ENCODE measurements around the gene CABLES1. TPM values are rescaled to one million over a fixed set of nuclear protein-coding genes. Genes with fewer than 3 reads are reported as not detected.

Gene CABLES1
- polyA plus RNA-seq, 1 donor (not counting 4 experiments of a cell fraction or from before 2014, with no cell fraction given) = 1.00 TPM

- no peak for TF ChIP-seq EZH2 (IDR thresholded peaks at IDR 0.05; ENCODE audit: low read length)
- TF ChIP-seq, protein P1, sequence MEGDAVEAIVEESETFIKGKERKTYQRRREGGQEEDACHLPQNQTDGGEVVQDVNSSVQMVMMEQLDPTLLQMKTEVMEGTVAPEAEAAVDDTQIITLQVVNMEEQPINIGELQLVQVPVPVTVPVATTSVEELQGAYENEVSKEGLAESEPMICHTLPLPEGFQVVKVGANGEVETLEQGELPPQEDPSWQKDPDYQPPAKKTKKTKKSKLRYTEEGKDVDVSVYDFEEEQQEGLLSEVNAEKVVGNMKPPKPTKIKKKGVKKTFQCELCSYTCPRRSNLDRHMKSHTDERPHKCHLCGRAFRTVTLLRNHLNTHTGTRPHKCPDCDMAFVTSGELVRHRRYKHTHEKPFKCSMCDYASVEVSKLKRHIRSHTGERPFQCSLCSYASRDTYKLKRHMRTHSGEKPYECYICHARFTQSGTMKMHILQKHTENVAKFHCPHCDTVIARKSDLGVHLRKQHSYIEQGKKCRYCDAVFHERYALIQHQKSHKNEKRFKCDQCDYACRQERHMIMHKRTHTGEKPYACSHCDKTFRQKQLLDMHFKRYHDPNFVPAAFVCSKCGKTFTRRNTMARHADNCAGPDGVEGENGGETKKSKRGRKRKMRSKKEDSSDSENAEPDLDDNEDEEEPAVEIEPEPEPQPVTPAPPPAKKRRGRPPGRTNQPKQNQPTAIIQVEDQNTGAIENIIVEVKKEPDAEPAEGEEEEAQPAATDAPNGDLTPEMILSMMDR (optimal IDR thresholded peaks at IDR 0.05 in 1 of 3, IDR thresholded peaks at IDR 0.05 in 1 of 3, conservative IDR thresholded peaks at IDR 0.05 in 1 of 3; ENCODE audit: extremely low read depth in 1 of 3, insufficient read depth in 2 of 3, low read length in 3 of 3) = no peak
- Histone ChIP-seq H3K9ac (ENCODE audit: control insufficient read depth, extremely low read depth, insufficient read depth, low read length) (no peak overlapping the region), H2AFZ (ENCODE audit: control insufficient read depth, low read length) (peak overlapping the region; percentile 75), H3K4me3 (ENCODE audit: control insufficient read depth in 2 of 3, extremely low read depth in 1 of 3, insufficient read depth in 2 of 3, low read depth in 1 of 3, low read length in 3 of 3) (no peak overlapping the region), H4K20me1 (ENCODE audit: control insufficient read depth, extremely low read depth, insufficient read depth, low read length) (no peaks in the 10 kb centered on the region), H3K27ac (ENCODE audit: control insufficient read depth, insufficient read depth, low read length) (peak overlapping the region; percentile 38), H3K9me3 (ENCODE audit: control insufficient read depth, low read depth, low read length) (no peaks in the 10 kb centered on the region), H3K27me3 (ENCODE audit: control insufficient read depth, extremely low read depth, insufficient read depth, low read length) (no peaks in the 10 kb centered on the region), H3K36me3 (ENCODE audit: control insufficient read depth in 2 of 2, extremely low read depth in 1 of 2, insufficient read depth in 2 of 2, low read length in 2 of 2) (peaks cover 0 to 1% of the 10 kb centered on the region in 2 experiments), H3K4me1 (ENCODE audit: control insufficient read depth, extremely low read depth, insufficient read depth, low read length) (peaks cover 17% of the 10 kb centered on the region), H3K9me1 (ENCODE audit: control insufficient read depth, extremely low read depth, insufficient read depth, low read length) (no peaks in the 10 kb centered on the region), H3K79me2 (ENCODE audit: control insufficient read depth, insufficient read depth, low read length) (no peaks in the 10 kb centered on the region), H3K4me2 (ENCODE audit: control insufficient read depth, extremely low read depth, insufficient read depth, low read depth, low read length) (peak overlapping the region; percentile 59)
- no peak for DNase-seq (ENCODE audit: low read depth, low spot score)
- dilution Hi-C loops (cut with MboI; ENCODE audit: extremely low pct_ligation_motif_present, low sequenced_read_pairs) = no loop called here
- FAIRE-seq = peak; percentile 91
Measured at GRCh38 chr18:23291456-23292205, 156.3 kb downstream of the CABLES1 start.

GRCh38 chr18:23300231-23300805 is 165.0 kb downstream of the CABLES1 start:
- H3K27me3 ChIP-seq (ENCODE audit: control insufficient read depth, extremely low read depth, insufficient read depth, low read length) = no peaks in the 10 kb centered on the region
- peaks cover 2% of the 10 kb centered on the region for H3K9me1 ChIP-seq (ENCODE audit: control insufficient read depth, extremely low read depth, insufficient read depth, low read length)
- DNase-seq (ENCODE audit: low read depth, low spot score) = no peak
- H3K9ac ChIP-seq (ENCODE audit: control insufficient read depth, extremely low read depth, insufficient read depth, low read length) = no peak overlapping the region
- H3K27ac ChIP-seq (ENCODE audit: control insufficient read depth, insufficient read depth, low read length) = no peak overlapping the region
- H3K36me3 ChIP-seq (ENCODE audit: control insufficient read depth in 2 of 2, extremely low read depth in 1 of 2, insufficient read depth in 2 of 2, low read length in 2 of 2) = no peaks in the 10 kb centered on the region
- H3K79me2 ChIP-seq (ENCODE audit: control insufficient read depth, insufficient read depth, low read length) = no peaks in the 10 kb centered on the region
- H4K20me1 ChIP-seq (ENCODE audit: control insufficient read depth, extremely low read depth, insufficient read depth, low read length) = no peaks in the 10 kb centered on the region
- H2AFZ ChIP-seq (ENCODE audit: control insufficient read depth, low read length) = no peak overlapping the region
- peaks cover 15% of the 10 kb centered on the region for H3K4me1 ChIP-seq (ENCODE audit: control insufficient read depth, extremely low read depth, insufficient read depth, low read length)
- H3K4me2 ChIP-seq (ENCODE audit: control insufficient read depth, extremely low read depth, insufficient read depth, low read depth, low read length) = no peak overlapping the region
- no peaks in the 10 kb centered on the region for H3K9me3 ChIP-seq (ENCODE audit: control insufficient read depth, low read depth, low read length)
- FAIRE-seq = no peak
- dilution Hi-C loops (cut with MboI; ENCODE audit: extremely low pct_ligation_motif_present, low sequenced_read_pairs) = no loop called here
- H3K4me3 ChIP-seq (ENCODE audit: control insufficient read depth in 2 of 3, extremely low read depth in 1 of 3, insufficient read depth in 2 of 3, low read depth in 1 of 3, low read length in 3 of 3) = no peak overlapping the region
- TF ChIP-seq, protein P1 (optimal IDR thresholded peaks at IDR 0.05 in 1 of 3, IDR thresholded peaks at IDR 0.05 in 1 of 3, conservative IDR thresholded peaks at IDR 0.05 in 1 of 3; ENCODE audit: extremely low read depth in 1 of 3, insufficient read depth in 2 of 3, low read length in 3 of 3) = no peak

All from keratinocyte (primary cell).